DMS153 treated with DMSO at 0.1 percent for 48 hours (cell line): ENCODE results near the gene SORBS1.

Experiments
- DNase-seq: peaks from one replicate; lab custom pipeline; 2025; ENCODE audit not compliant: unreplicated experiment; lab: John Stamatoyannopoulos, UW

SORBS1 gene

GRCh38 chr10:95517536-95518454 is 43.4 kb downstream of the SORBS1 start:
- DNase-seq = no peak

GRCh38 chr10:95516774-95517373 is 44.3 kb downstream of the SORBS1 start:
- DNase-seq = no peak

- DNase-seq = no peak
Measured at GRCh38 chr10:95513941-95514392, 47.2 kb downstream of the SORBS1 start.

GRCh38 chr10:95513008-95513589 is 48.1 kb downstream of the SORBS1 start:
- DNase-seq = no peak

- no peak for DNase-seq
Measured at GRCh38 chr10:95511314-95511713, 49.9 kb downstream of the SORBS1 start.

GRCh38 chr10:95509251-95509650 is 51.9 kb downstream of the SORBS1 start:
- no peak for DNase-seq

GRCh38 chr10:95508730-95509129 is 52.4 kb downstream of the SORBS1 start:
- DNase-seq = no peak

- no peak for DNase-seq
Measured at GRCh38 chr10:95506056-95506737, 55.0 kb downstream of the SORBS1 start.

- no peak for DNase-seq
Measured at GRCh38 chr10:95505641-95506040, 55.5 kb downstream of the SORBS1 start.

GRCh38 chr10:95505084-95505610 is 56.0 kb downstream of the SORBS1 start:
- no peak for DNase-seq

- DNase-seq = no peak
Measured at GRCh38 chr10:95504246-95504691, 56.9 kb downstream of the SORBS1 start.

GRCh38 chr10:95503526-95503925 is 57.6 kb downstream of the SORBS1 start:
- DNase-seq = no peak

GRCh38 chr10:95503001-95503400 is 58.2 kb downstream of the SORBS1 start:
- DNase-seq = no peak

- DNase-seq = no peak
Measured at GRCh38 chr10:95502377-95502776, 58.8 kb downstream of the SORBS1 start.

- DNase-seq = no peak
Measured at GRCh38 chr10:95501203-95502094, 59.7 kb downstream of the SORBS1 start.

GRCh38 chr10:95500649-95501048 is 60.5 kb downstream of the SORBS1 start:
- DNase-seq = no peak

- no peak for DNase-seq
Measured at GRCh38 chr10:95500097-95500496, 61.1 kb downstream of the SORBS1 start.

GRCh38 chr10:95499482-95499989 is 61.6 kb downstream of the SORBS1 start:
- DNase-seq = no peak

- DNase-seq = no peak
Measured at GRCh38 chr10:95496951-95497350, 64.2 kb downstream of the SORBS1 start.
